Lung (tissue), 12 donors: ENCODE data around the gene ARF4. TPM values are rescaled to one million over a fixed set of nuclear protein-coding genes. Genes with fewer than 3 reads are reported as not detected.

Source experiments
- ATAC-seq: fragments of 200-7000 bp; cut with Tn5 transposase; one replicate; pipeline ENCODE4 v1.9.1; 2020; ENCODE audit warnings: moderate number of reproducible peaks; ENCODE audit not compliant: insufficient read depth, low FRiP score
- DNase-seq, 3 donors: peaks; one replicate each; pipeline ENCODE4 v3.0.0-alpha.2; 2013 to 2017
- H3K27ac ChIP-seq, 2 donors: one replicate each; pipeline ENCODE4 v1.5.1; 2013; ENCODE audit warnings: mild to moderate bottlenecking in 2 of 2, moderate library complexity in 2 of 2, control low read depth in 1 of 2, inconsistent platforms in 1 of 2, low read depth in 1 of 2, low read length in 1 of 2
- H3K27me3 ChIP-seq, 3 donors: one replicate each; pipeline ENCODE4 v1.5.1; 2013; ENCODE audit warnings: low read length in 2 of 3; ENCODE audit not compliant: control insufficient read depth in 3 of 3, insufficient read depth in 3 of 3
- H3K36me3 ChIP-seq, 4 donors: one replicate each; pipeline ENCODE4 v1.5.1; 2013; ENCODE audit warnings: low read length in 4 of 4, mild to moderate bottlenecking in 1 of 4, moderate library complexity in 1 of 4; ENCODE audit not compliant: control insufficient read depth in 4 of 4, insufficient read depth in 4 of 4
- H3K4me1 ChIP-seq, 5 donors: one replicate each; pipeline ENCODE4 v1.5.1; 2013; ENCODE audit warnings: low read length in 5 of 5, mild to moderate bottlenecking in 2 of 5, moderate library complexity in 1 of 5; ENCODE audit not compliant: control insufficient read depth in 5 of 5, insufficient read depth in 5 of 5
- H3K4me3 ChIP-seq: one replicate; pipeline ENCODE4 v1.5.1; 2013; ENCODE audit warnings: mild to moderate bottlenecking, control low read depth, moderate library complexity
- H3K9ac ChIP-seq, 2 donors: one replicate each; pipeline ENCODE4 v1.5.1; 2013; ENCODE audit warnings: low read length in 2 of 2, control low read depth in 1 of 2; ENCODE audit not compliant: insufficient read depth in 1 of 2
- H3K9me3 ChIP-seq, 4 donors: one replicate each; pipeline ENCODE4 v1.5.1; 2013; ENCODE audit warnings: low read length in 3 of 4, mild to moderate bottlenecking in 1 of 4, moderate library complexity in 1 of 4; ENCODE audit not compliant: control insufficient read depth in 4 of 4, insufficient read depth in 3 of 4
- WGBS, 2 donors: extraction: QIAGEN DNeasy Blood & Tissue Kit; methylation state at CpG; one replicate each; pipeline ENCODE4 v1.1.7; 2013; 5-methylcytosine and 5-hydroxymethylcytosine counted together
- polyA plus RNA-seq, 2 donors: library from polyadenylated mRNA; stranded (reverse); fragments of 200-250 nt; gene quantifications; one replicate each; pipeline ENCODE4 v1.2.1, GENCODE V29; 2013
- total RNA-seq, 2 donors: library from RNA; depleted of rRNA in 1 of 2; stranded (reverse); fragments of >200 nt in 1 of 2; gene quantifications; one replicate each; pipeline ENCODE4 v1.2.1, GENCODE V29; 2014 to 2021
- TF ChIP-seq, protein P1 (sequence below): IDR thresholded peaks from 2 replicates; pipeline ENCODE4 v1.5.1; 2012; ENCODE audit warnings: mild to moderate bottlenecking; ENCODE audit errors: control extremely low read depth, extremely low read depth
- donor health status: control.
- donor health status: control.
- donor health status: Bipolar disorder and iron deficiency.
- donor health status: healthy.
- donor health status: DM: yes; HTN: yes; CAD: no.

The ARF4 gene
- total and polyA plus RNA-seq, 4 donors, result 143 to 232 (median 195) TPM

- WGBS, 2 donors, result 81 to 85% methylated on average over 6 of the region's 6 CpGs
- DNase-seq (no peak), ATAC-seq (no peak)
- Histone ChIP-seq H3K4me3 (no peak overlapping the region), H3K27me3 (no peaks in the 10 kb centered on the region), H3K27ac (no peak overlapping the region), H3K9ac (no peak overlapping the region), H3K36me3 (peaks cover 2 to 9% (median 8%) of the 10 kb centered on the region in 4 donors), H3K9me3 (no peaks in the 10 kb centered on the region), H3K4me1 (peaks cover 0 to 6% (median 0%) of the 10 kb centered on the region in 5 donors)
- TF ChIP-seq, protein P1, sequence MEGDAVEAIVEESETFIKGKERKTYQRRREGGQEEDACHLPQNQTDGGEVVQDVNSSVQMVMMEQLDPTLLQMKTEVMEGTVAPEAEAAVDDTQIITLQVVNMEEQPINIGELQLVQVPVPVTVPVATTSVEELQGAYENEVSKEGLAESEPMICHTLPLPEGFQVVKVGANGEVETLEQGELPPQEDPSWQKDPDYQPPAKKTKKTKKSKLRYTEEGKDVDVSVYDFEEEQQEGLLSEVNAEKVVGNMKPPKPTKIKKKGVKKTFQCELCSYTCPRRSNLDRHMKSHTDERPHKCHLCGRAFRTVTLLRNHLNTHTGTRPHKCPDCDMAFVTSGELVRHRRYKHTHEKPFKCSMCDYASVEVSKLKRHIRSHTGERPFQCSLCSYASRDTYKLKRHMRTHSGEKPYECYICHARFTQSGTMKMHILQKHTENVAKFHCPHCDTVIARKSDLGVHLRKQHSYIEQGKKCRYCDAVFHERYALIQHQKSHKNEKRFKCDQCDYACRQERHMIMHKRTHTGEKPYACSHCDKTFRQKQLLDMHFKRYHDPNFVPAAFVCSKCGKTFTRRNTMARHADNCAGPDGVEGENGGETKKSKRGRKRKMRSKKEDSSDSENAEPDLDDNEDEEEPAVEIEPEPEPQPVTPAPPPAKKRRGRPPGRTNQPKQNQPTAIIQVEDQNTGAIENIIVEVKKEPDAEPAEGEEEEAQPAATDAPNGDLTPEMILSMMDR, result no peak
Measured at GRCh38 chr3:57586778-57587177, 10.4 kb downstream of the ARF4 start.

DNA sequence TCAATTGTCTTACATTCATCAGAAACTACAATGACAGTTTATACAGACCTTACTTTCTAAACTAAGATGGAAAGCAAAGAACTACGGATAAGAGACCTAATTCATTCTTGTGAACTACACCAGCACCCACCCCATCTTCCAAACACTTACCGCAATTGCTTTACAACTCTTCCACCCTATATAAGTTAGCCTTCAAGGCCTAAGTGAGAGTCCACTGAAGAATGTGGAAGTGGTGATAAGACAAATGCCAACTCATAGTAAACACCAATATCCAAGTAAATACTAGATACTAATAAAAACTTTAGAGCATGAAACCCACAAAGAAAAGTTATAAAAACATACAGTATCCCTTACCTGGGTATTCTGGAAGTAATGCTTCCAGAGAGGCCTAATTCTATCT is 13.6 kb downstream of the ARF4 start:
- TF ChIP-seq, protein P1, result no peak
- DNase-seq, result no peak
- H3K27ac ChIP-seq, result no peak overlapping the region
- peaks cover 0 to 6% (median 0%) of the 10 kb centered on the region in 5 donors for H3K4me1 ChIP-seq
- H3K9ac ChIP-seq, result peak overlapping the region in 1 of 2 donors; percentile 23
- no peaks in the 10 kb centered on the region for H3K9me3 ChIP-seq
- no peaks in the 10 kb centered on the region for H3K27me3 ChIP-seq
- peaks cover 7 to 19% (median 11%) of the 10 kb centered on the region in 4 donors for H3K36me3 ChIP-seq
- WGBS, 2 donors, result 79 to 92% methylated on average over 2 of the region's 2 CpGs
- ATAC-seq, result no peak
- no peak overlapping the region for H3K4me3 ChIP-seq

GRCh38 chr3:57582474-57583168 is 14.5 kb downstream of the ARF4 start:
- TF ChIP-seq, protein P1, result no peak
- H3K4me1 ChIP-seq, result peaks cover 0 to 11% (median 0%) of the 10 kb centered on the region in 5 donors
- ATAC-seq (no peak), DNase-seq (no peak)
- no peak overlapping the region for H3K9ac ChIP-seq
- H3K27me3 ChIP-seq, result no peaks in the 10 kb centered on the region
- H3K9me3 ChIP-seq, result no peaks in the 10 kb centered on the region
- peaks cover 12 to 19% (median 16%) of the 10 kb centered on the region in 4 donors for H3K36me3 ChIP-seq
- 88 to 89% methylated on average over 5 to 7 of the region's 7 CpGs for WGBS, 2 donors
- H3K4me3 ChIP-seq, result no peak overlapping the region
- H3K27ac ChIP-seq, result no peak overlapping the region
